ENCODE results near the gene STBD1.
"Not testable (repeated sequence)": the region's sequence is repeated elsewhere in the genome, so short reads cannot be mapped to it uniquely, and the experiment has no call there.

Gene STBD1

DNA sequence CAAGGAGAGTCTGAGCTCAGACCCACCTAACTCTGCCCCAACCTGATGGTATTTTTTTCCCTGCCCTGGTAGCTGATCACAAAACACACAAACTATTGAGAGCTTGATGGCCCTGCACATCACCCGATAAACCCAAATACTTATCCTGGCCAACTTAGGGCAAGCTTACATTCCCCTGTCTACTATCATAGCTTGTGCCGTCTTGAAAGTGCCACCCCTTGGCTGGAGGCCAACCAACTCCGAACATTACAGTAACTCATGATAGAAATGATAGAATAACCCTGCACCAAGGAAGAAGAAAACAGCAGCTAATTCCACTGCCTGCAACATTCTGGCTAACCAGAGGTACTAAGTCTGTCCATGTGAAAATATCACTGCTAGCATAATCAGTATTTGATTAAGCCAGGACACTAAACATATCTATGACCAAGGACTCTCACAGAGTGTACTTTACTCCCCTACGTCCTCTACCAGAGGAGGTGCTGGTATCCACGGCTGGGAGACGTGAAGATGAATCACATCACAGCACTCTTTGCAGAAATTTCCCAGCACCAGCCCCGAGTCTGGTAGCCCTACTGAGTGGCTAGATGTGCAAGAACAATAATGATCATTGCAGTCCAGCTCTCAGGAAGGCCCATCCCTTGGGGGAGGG is 8.9 kb downstream of the STBD1 start:
- DNase-seq (ENCODE audit: low read depth in 3 of 3, low spot score in 1 of 3) = no peak

DNA sequence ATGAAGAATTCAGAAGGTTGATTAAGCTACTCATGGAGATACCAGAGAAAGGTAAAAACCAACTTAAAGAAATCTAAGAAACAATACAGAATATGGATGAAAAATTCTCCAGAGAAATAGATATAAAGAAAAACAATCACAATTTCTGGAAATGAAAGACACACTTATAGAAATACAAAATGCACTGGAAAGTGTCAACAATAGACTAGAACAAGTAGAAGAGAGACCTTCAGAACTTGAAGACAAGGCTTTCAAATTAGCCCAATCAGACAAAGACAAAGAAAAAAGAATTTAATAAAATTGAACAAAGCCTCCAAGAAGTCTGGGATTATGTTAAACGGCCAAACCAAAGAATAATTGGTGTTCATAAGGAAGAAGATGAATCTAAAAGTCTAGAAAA is 9.6 kb downstream of the STBD1 start:
- DNase-seq (ENCODE audit: low read depth in 3 of 3, low spot score in 1 of 3) = no peak

DNA sequence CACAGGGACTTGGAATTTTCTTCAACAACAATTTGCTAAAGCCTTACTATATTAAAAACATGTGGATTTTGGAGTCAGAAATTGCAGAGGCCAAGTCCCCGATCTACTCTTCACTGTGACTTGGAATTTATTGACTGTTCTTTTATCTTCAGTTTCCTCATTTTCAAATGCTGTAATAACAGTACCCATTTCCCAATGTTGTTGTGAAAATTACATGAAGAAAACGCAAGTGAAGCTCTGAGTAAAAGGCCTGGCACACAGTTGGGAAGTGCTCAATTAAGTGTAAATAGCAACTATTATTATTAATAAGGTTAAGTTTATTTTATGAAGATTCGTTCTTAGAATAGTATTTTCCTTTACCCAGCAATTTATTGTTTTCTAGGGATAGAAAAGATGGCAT is 15.7 kb downstream of the STBD1 start:
- no peak for DNase-seq (ENCODE audit: low read depth in 3 of 3, low spot score in 1 of 3)

DNA sequence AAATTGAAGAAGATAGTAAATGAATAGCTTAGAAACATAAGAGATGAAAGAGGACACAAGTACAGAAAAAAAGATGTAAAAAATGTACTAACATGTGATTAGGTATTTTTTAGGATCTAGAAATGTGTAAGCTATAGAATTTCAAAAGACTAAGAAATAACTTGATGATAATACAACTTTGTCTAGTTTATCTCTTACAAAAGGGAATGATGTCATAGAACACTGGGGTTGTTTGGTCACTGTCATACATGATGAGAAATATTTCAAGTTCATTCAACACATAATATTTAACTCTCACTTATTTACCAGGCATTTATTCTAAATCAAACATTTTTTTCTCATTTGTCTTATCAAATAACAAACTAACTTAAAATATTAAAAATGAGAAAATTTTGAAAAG is 18.5 kb downstream of the STBD1 start:
- no peak for DNase-seq (ENCODE audit: low read depth in 3 of 3, low spot score in 1 of 3)

DNA sequence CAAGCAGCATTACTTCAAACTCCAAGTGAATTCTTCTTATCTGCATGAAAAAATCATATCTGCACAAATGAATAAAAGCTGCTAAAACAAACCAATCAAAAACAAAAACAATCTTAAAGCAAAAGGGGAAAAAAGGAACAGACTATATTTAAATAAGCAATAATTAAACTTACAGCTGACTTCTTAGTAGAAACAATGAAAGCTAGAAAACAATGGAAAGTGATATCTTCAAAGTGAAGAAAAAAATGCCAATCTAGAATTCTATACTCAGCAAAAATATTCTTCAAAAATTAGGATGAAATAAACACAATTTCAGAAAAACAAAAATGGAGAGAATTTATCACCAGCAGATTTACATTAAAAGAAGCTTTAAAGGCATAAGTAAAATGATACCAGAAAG is 20.0 kb downstream of the STBD1 start:
- no peak for DNase-seq (ENCODE audit: low read depth in 3 of 3, low spot score in 1 of 3)

DNA sequence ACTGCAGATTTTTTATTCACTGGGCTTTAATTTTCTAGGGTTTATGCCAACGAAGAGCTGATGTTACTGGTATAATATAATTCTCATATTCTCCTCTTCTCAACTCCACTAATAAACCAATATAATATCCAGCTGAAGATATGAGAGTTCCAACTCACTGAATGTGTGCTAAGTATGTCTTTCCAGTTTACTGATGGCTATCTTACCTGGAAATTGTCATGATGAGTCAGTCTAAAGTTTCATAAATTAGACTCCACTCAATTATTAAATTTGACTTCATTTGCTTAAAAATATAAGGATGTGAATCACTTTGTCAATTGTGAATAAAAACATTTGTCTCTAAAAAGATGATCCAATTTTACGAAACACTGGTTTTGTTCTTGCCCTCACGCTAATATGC is 28.4 kb downstream of the STBD1 start:
- no peak for DNase-seq (ENCODE audit: low read depth in 3 of 3, low spot score in 1 of 3)

DNA sequence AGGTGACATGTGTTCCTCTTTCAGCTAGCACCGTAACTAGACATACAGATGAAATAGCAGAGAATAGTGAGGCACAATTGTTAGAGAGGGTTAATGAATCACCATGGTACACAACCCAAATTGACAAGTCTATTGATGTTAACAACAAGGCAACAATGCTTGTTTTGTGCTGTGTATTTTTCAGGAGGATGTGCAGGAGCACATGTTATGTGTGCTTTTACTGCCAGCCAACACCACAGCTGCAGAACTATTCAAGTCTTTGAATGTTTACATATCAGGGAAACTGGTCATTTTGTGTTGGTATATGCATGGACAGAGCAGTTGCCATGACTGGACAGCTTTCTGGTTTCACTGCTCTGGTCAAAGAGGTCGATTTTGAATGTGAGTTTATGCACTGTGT is 32.8 kb downstream of the STBD1 start:
- no peak for DNase-seq (ENCODE audit: low read depth in 3 of 3, low spot score in 1 of 3)

DNA sequence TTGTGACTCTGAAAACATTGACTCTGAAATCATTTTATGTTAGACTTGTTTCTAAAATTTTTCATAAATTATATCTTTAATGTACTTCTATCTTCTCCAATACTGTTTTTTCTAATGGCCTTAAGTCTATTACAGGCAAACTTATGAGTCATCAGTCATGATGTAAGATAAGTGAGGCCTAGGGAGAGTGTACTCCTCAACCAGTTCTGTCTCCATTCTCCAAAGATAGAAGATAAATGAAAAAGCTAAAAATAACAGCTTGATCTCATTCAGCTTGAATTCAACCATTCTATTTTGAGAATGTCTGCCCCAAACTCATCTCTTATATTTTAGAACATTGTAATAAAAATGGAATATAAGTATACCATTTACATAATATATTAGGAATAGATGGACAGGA is 34.5 kb downstream of the STBD1 start:
- no peak for DNase-seq (ENCODE audit: low read depth in 3 of 3, low spot score in 1 of 3)

DNA sequence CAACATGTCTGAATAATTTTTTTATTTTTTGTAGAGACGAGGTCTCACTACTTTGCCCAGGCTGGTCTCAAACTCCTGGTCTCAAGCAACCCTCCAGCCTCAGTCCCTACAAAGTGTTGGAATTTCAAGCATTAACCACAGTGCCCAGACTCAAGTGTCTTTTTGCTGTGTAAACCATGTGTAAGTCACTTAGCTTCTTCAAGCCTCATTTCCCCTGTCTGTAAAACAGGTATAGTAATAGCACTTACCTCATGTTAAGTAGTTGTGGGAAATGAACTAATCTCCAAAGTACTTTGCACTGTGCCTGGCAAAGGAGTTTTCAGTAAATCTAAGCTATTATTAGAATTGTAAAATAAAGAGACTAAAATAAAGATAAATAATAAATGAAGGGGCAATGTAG is 35.7 kb downstream of the STBD1 start:
- DNase-seq (ENCODE audit: low read depth in 3 of 3, low spot score in 1 of 3) = no peak

DNA sequence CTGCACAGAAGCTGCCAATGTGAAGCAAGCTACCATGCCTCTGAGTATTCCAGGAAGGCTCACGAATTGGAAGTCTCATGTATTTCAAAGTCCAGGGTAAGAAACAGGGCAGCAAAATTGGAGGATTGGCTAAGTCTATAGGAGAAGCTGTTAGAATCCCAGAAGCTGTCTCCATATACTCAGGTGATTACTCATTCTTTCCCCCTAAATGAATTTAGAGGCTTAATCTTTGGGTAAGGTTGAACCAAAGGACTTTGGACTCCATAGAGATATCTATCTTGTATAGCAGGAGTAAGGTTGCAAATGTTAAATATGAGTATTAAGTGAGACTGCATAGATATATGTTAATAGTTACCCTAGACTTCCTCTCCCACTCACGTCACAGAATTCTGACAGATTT is 36.3 kb downstream of the STBD1 start:
- DNase-seq (ENCODE audit: low read depth in 3 of 3, low spot score in 1 of 3) = no peak

DNA sequence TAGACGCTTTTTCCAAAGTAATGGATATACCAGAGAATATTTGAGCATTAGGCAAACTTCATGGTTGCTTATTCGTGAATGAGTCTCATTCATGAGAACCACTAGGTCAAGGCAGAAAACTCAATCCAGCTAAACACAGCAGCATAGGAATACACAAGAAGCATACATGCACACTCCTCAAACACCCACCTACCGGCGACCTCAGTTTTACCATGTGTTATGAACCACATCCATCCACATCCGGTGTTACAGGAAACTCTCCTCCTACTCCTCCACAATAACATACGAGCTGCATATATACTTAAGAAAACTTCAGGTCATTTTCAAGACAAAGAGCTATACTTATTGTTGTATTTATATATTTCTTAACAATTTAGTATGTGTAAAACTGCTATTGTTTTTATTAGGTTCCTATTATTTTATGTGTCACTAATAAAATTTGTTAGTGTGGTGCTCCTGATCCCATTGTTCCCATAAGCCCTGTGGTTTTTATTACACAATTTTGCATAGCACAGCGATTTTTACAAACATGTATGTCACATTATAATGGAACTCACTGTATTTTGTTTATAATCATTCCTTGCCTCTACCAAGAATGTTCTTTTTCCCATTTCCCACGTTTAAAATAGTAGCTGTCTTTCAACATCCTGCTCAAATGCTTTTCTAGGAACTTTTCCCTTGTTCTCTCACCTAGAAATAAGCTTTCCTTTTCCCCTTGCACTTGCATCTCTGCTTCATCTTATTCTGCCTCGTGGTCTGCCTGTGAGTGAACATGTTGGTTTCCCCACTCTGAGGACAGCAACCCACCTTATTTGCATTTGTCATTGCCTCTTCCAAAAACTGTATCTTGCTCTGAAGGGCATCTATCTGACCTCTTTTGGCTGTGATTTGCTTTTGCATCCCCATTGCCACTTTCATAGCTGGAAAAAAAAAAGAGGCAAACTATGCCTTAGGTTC is 48.3 kb downstream of the STBD1 start:
- DNase-seq (ENCODE audit: low read depth in 3 of 3, low spot score in 1 of 3) = peak in 1 of 3 donors; percentile 1

DNA sequence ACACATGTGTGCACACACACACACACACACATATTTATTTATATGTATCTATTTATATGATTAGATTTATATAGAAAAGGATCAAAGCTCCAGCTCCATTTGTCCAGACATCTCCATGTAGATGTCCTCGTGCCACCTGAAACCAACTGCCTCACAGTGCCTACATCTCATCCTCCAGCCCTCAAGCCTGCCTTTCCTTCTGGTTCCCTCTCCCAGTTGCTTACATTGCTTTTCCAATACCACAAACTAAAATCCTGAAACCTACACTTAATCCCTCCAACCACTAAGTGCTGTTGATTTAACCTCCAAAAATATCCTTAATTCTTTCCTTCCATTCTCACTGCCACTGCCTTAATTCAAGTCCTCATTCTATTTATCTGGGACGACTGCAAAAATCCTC is 51.4 kb downstream of the STBD1 start:
- DNase-seq (ENCODE audit: low read depth in 3 of 3, low spot score in 1 of 3) = no peak

DNA sequence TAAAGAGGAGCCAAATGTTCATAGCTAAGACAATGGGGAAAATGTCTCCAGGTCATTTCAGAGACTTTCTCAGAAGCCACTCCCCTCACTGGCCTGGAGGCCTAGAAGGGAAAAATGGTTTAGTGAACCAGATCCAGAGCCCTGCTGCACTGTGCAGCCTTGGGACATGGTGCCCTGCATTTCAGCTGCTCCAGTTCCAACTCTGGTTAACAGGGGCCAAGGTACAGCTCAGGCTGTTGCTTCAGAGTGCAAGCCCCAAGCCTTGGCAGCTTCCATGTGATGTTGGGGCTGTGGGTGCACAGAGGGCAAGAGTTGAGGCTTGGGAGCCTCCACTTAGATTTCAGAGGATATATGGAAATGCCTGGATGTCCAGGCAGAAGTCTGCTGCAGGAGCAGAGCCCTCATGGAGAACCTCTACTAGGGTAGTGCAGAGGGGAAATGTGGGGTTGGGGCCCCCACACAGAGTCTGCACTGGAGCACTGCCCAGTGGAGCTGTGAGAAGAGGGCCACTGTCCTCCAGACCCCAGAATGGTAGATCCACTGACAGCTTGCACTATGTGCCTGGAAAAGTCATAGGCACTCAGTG is 53.4 kb downstream of the STBD1 start:
- DNase-seq (ENCODE audit: low read depth in 3 of 3, low spot score in 1 of 3) = not testable (repeated sequence)
